Kidney (tissue), 14 donors: ENCODE data around the gene KRTAP2-4. TPM values are rescaled to one million over a fixed set of nuclear protein-coding genes. Genes with fewer than 3 reads are reported as not detected.
"Not testable (repeated sequence)": the region's sequence is repeated elsewhere in the genome, so short reads cannot be mapped to it uniquely, and the experiment has no call there.

Experiments used
- DNase-seq, 5 donors: peaks; one replicate each; pipeline ENCODE4 v3.0.0-alpha.2; 2013 to 2020
- FAIRE-seq: peaks from 2 replicates; lab custom pipeline; 2012; peaks lifted over from hg19 to GRCh38; lab: Jason Lieb, UNC
- H3K27ac ChIP-seq, 2 donors: one replicate each; pipeline ENCODE4 v1.7.0; 2013; ENCODE audit warnings: low read depth in 2 of 2, low read length in 2 of 2, inconsistent platforms in 1 of 2
- H3K27me3 ChIP-seq: one replicate; pipeline ENCODE4 v1.7.1; 2013; ENCODE audit warnings: low read length, inconsistent platforms; ENCODE audit not compliant: control insufficient read depth, insufficient read depth
- H3K36me3 ChIP-seq, 3 donors: one replicate each; pipeline versions ENCODE4 v1.7.0 to v1.7.1; 2013; ENCODE audit warnings: low read length in 3 of 3, control low read depth in 1 of 3, inconsistent platforms in 1 of 3; ENCODE audit not compliant: insufficient read depth in 3 of 3, control insufficient read depth in 2 of 3
- H3K4me1 ChIP-seq, 3 donors: one replicate each; pipeline versions ENCODE4 v1.7.0 to v1.7.1; 2013; ENCODE audit warnings: low read length in 3 of 3, inconsistent platforms in 1 of 3, low read depth in 1 of 3; ENCODE audit not compliant: control insufficient read depth in 2 of 3, insufficient read depth in 2 of 3
- H3K4me3 ChIP-seq, 3 donors: one replicate each; pipeline versions ENCODE4 v1.7.0 to v1.8.1; 2013; ENCODE audit warnings: low read length in 3 of 3, control low read depth in 1 of 3, inconsistent platforms in 1 of 3
- H3K9ac ChIP-seq, 3 donors: one replicate each; pipeline versions ENCODE4 v1.7.0 to v1.7.1; 2013; ENCODE audit warnings: low read length in 3 of 3, control low read depth in 1 of 3, inconsistent platforms in 1 of 3
- H3K9me3 ChIP-seq, 3 donors: one replicate each; pipeline versions ENCODE4 v1.7.0 to v1.7.1; 2013; ENCODE audit warnings: low read length in 3 of 3, control low read depth in 1 of 3, inconsistent platforms in 1 of 3; ENCODE audit not compliant: control insufficient read depth in 2 of 3, insufficient read depth in 1 of 3
- intact Hi-C: fragments of 100-400 bp; cut with DNase I; formaldehyde crosslinking; loops from one replicate; pipeline ENCODE4 v1.11.1; 2022
- polyA plus RNA-seq: library from polyadenylated mRNA; stranded (reverse); fragments of 350-450 nt; fragmentation: Illumina TruSeq; extraction: RNeasy Lipid Tissue Mini Kit (QIAGEN cat#74804); gene quantifications from one replicate; pipeline ENCODE4 v1.2.3, GENCODE V29; 2014; ENCODE audit warnings: low read depth, low replicate concordance; ENCODE audit not compliant: insufficient read depth
- total RNA-seq: library from RNA; stranded (reverse); fragmentation: NEBNext Ultra II Directional; extraction: Animal tissue kit (Norgen Biotek cat#: 25700); gene quantifications from one replicate; pipeline ENCODE4 v1.2.1, GENCODE V29; 2021
- TF ChIP-seq, protein P1 (sequence below): IDR thresholded peaks from 3 replicates; pipeline ENCODE4 v1.5.1; 2012; ENCODE audit warnings: mild to moderate bottlenecking, moderate library complexity, borderline replicate concordance; ENCODE audit not compliant: insufficient read depth; ENCODE audit errors: extremely low read depth
- donor health status: control.
- donor health status: control.
- donor health status: control.
- donor health status: control.
- donor health status: control.
- donor health status: DM: yes; HTN: yes; CAD: no.
- donor health status: Normal renal cell carcinoma (clear cell type).

Gene KRTAP2-4
- total and polyA plus RNA-seq, 2 donors from 2014 or later, result not detected

DNA sequence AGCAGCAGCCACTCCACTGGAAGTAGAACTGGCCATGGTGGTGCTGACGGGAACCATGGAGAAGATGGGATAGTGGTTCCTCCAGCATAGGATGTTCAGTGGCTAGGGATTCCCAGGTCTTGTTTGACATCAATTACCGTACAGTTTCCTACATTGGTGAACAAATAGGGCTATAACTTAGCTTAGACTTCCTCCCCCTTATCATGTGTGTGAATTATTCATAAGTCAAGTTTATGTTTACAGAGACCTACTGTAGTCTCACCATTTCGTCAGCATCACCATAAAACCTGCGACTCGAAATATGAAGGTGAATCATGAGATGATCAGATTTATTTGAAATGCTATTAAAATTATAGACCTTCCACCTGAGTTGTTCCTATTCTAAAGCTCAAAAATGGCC is 6.9 kb downstream of the KRTAP2-4 start:
- Histone ChIP-seq H3K4me1 (no peaks in the 10 kb centered on the region), H3K9ac (no peak overlapping the region), H3K27ac (no peak overlapping the region), H3K4me3 (no peak overlapping the region), H3K27me3 (no peaks in the 10 kb centered on the region), H3K36me3 (no peaks in the 10 kb centered on the region), H3K9me3 (no peaks in the 10 kb centered on the region)
- FAIRE-seq (no peak), DNase-seq (no peak)
- TF ChIP-seq, protein P1, sequence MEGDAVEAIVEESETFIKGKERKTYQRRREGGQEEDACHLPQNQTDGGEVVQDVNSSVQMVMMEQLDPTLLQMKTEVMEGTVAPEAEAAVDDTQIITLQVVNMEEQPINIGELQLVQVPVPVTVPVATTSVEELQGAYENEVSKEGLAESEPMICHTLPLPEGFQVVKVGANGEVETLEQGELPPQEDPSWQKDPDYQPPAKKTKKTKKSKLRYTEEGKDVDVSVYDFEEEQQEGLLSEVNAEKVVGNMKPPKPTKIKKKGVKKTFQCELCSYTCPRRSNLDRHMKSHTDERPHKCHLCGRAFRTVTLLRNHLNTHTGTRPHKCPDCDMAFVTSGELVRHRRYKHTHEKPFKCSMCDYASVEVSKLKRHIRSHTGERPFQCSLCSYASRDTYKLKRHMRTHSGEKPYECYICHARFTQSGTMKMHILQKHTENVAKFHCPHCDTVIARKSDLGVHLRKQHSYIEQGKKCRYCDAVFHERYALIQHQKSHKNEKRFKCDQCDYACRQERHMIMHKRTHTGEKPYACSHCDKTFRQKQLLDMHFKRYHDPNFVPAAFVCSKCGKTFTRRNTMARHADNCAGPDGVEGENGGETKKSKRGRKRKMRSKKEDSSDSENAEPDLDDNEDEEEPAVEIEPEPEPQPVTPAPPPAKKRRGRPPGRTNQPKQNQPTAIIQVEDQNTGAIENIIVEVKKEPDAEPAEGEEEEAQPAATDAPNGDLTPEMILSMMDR, result no peak
- intact Hi-C loops, result no loop called here

DNA sequence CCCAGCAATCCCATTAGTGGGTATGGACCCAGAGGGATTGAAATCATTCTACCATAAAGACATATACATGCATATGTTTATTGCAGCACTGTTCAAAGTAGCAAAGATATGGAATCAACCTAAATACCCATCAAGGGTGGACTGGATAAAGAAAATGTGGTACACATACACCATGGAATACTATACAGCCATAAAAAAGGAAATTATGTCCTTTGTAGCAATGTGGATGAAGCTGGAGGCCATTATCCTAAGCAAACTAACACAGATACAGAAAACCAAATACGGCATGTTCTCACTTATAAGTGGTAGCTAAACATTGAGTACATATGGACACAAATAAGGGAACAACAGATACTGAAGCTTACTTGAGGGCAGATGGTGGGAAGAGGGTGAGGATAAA is 8.1 kb downstream of the KRTAP2-4 start:
- Histone ChIP-seq H3K4me1 (no peaks in the 10 kb centered on the region), H3K27me3 (no peaks in the 10 kb centered on the region), H3K9ac (no peak overlapping the region), H3K9me3 (no peaks in the 10 kb centered on the region), H3K36me3 (no peaks in the 10 kb centered on the region), H3K4me3 (no peak overlapping the region), H3K27ac (no peak overlapping the region)
- DNase-seq (no peak), FAIRE-seq (no peak)
- TF ChIP-seq, protein P1, result no peak
- intact Hi-C loops, result no loop called here

DNA sequence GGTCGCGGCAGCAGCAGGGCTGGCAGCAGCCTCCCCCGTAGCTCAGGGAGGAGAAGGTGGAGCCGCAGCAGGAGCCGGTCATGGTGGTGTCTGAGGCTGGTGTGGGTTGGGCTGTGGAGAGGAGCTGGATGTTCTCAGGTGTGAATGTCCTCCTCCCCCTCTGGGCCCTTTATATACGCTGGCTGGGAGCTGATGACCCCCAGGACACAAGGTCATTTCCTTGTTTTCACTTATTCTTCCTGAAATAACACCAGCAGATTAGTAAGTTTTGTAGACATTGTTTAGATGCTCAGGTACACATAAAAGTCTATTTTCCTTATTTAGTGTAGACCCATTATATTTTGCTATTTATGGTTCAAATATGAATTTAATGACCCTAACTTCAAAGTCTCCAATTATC is 10.5 kb downstream of the KRTAP2-4 start, which contains the start of gene KRTAP2-2:
Gene KRTAP2-2 (minus strand): TSS at position 101 of the 400 bp plus-strand sequence. CDS start 19 bp downstream, at position 82.
- intact Hi-C loops, DNase-seq, FAIRE-seq, H3K27me3 ChIP-seq, H3K27ac ChIP-seq, H3K9me3 ChIP-seq, H3K4me1 ChIP-seq, H3K9ac ChIP-seq, H3K4me3 ChIP-seq, H3K36me3 ChIP-seq: not testable (repeated sequence)

DNA sequence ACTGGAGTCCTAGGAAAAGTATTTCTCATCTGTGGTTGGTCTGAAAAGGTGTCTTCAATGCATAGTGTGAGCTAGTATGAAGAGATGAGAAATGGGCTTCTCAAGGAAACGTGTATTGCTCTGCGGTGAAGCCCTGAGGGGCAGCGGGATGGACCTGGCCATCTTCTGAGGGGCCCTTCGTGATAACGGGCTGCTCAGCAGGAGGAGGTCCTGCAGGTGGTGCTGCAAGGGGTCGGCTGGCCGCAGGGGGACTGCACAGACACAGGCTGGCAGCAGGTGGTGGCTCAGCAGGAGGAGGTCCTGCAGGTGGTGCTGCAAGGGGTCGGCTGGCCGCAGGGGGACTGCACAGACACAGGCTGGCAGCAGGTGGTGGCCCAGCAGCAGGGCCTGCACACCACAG is 11.1 kb downstream of the KRTAP2-4 start:
- DNase-seq, H3K27ac ChIP-seq, H3K4me1 ChIP-seq, H3K27me3 ChIP-seq, H3K9me3 ChIP-seq, intact Hi-C loops, H3K4me3 ChIP-seq, FAIRE-seq, H3K36me3 ChIP-seq, H3K9ac ChIP-seq: not testable (repeated sequence)
